Sciatic nerve (tissue), 2 donors: ENCODE data around the gene SLC25A21. TPM values are rescaled to one million over a fixed set of nuclear protein-coding genes. Genes with fewer than 3 reads are reported as not detected.
"Not testable (repeated sequence)": the region's sequence is repeated elsewhere in the genome, so short reads cannot be mapped to it uniquely, and the experiment has no call there.

Experiments used
- ATAC-seq: fragments of 200-7000 bp; cut with Tn5 transposase; one replicate; pipeline ENCODE4 v1.9.1; 2020; ENCODE audit warnings: mild to moderate bottlenecking, moderate library complexity
- DNase-seq: peaks from one replicate; pipeline ENCODE4 v3.0.0-alpha.2; 2020; ENCODE audit warnings: low spot score
- intact Hi-C: fragments of 100-400 bp; cut with DNase I; formaldehyde crosslinking; loops from one replicate; pipeline ENCODE4 v1.14.2; 2022
- total RNA-seq: library from RNA; stranded (reverse); fragmentation: NEBNext Ultra II Directional; extraction: Animal tissue kit (Norgen Biotek cat#: 25700); gene quantifications from one replicate; pipeline ENCODE4 v1.2.1, GENCODE V29; 2021
- donor health status: DM: no; HTN: no; CAD: no.
- donor health status: DM: no; HTN: no; CAD: no.

The SLC25A21 gene
- total RNA-seq, 1 donor from 2014 or later: 1.4 TPM

DNA sequence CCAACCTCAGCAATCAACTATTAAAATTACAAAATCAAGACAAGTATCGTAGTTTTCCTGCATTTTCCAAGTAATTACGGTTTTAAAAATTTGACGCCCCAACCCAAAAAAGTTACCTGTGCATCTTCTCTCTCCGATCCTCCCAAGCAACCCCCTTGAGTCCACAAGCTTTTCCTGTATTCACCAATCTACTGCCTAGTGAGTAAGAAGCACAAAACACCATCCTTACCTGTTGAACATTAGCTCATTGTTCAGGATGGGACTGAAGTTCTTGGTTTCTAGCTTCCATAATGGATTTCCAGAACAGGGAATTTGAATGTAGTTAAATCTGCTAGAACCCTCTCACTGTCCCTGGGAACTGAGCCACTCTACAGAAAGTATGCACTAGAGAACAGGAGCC is 348.8 kb downstream of the SLC25A21 start:
- no peak for ATAC-seq
- DNase-seq: no peak
- intact Hi-C loops: no loop called here

DNA sequence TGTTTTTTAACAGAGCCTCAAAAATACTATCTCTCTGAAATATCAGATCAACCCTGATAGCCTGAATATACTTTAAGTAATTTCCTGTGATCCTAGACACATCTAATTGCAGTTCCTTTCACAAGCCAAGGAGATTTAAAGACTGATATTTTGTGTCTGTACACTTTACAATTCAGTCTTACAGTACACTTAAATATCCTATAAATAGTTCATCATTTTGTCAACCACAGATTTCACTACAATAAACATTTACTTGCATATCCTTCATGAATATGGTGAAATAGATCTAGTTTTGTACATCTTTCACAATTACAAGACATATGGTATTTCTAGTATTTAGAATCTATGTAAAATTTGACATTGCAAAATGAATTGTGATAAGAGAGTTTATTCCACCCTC is 349.7 kb downstream of the SLC25A21 start:
- intact Hi-C loops: no loop called here
- ATAC-seq (no peak), DNase-seq (no peak)

GRCh38 chr14:36820901-36821300 is 351.5 kb downstream of the SLC25A21 start:
- intact Hi-C loops: no loop called here
- ATAC-seq (no peak), DNase-seq (no peak)

GRCh38 chr14:36820111-36820709 is 352.2 kb downstream of the SLC25A21 start:
- intact Hi-C loops: no loop called here
- ATAC-seq (no peak), DNase-seq (no peak)

- intact Hi-C loops: no loop called here
- DNase-seq (no peak), ATAC-seq (no peak)
Measured at GRCh38 chr14:36818794-36819384, 353.5 kb downstream of the SLC25A21 start.

DNA sequence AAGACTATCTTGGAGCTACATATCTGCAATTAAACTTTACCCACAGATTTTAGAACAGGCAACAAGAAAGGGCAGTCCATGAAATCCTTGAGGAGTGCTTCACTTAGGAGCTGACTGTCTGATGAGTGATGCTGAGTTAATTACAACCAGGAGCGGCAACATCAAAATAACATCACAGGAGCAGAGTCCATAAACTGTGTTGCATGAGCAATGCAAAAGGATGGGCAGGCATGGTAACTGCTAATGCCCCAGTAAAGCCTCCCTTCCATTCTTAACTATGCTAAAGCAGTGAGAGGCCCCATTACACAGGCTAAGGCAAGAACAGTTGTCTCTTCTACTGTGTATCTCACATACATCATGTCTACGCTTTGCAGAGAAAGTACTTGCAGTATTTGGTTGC is 354.2 kb downstream of the SLC25A21 start:
- ATAC-seq (no peak), DNase-seq (no peak)
- intact Hi-C loops: no loop called here

GRCh38 chr14:36817071-36817930 is 355.1 kb downstream of the SLC25A21 start:
- ATAC-seq: no peak
- no peak for DNase-seq
- intact Hi-C loops: no loop called here

DNA sequence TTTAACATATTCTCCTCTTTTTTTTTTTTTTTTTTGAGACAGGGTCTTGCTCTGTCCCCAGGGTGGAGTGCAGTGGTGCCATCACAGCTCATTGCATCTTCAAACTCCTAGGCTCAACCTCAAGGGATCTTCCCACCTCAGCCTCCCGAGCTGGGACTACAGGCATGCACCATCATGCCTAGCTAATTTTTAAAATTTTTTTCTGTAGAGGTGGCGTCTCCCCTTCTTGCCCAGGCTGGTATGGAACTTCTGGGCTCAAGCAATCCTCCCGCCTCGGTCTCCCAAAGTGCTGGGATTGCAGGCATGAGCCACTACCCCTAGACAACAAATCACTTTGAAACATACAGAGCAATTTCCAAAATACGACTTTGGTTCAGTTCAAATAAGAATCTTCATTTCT is 355.9 kb downstream of the SLC25A21 start:
- no peak for DNase-seq
- intact Hi-C loops: no loop called here
- ATAC-seq: no peak

- DNase-seq, ATAC-seq: not testable (repeated sequence)
- intact Hi-C loops: loop anchor here (2.0 kb wide), 1 partner anchor 36 kb away; no protein-coding TSS in a partner anchor
Measured at GRCh38 chr14:36814783-36815182, 357.6 kb downstream of the SLC25A21 start.

GRCh38 chr14:36810209-36810608 is 362.2 kb downstream of the SLC25A21 start:
- intact Hi-C loops: no loop called here
- ATAC-seq: no peak
- DNase-seq: no peak

- intact Hi-C loops: no loop called here
- no peak for ATAC-seq
Measured at GRCh38 chr14:36807727-36808126, 364.7 kb downstream of the SLC25A21 start.

DNA sequence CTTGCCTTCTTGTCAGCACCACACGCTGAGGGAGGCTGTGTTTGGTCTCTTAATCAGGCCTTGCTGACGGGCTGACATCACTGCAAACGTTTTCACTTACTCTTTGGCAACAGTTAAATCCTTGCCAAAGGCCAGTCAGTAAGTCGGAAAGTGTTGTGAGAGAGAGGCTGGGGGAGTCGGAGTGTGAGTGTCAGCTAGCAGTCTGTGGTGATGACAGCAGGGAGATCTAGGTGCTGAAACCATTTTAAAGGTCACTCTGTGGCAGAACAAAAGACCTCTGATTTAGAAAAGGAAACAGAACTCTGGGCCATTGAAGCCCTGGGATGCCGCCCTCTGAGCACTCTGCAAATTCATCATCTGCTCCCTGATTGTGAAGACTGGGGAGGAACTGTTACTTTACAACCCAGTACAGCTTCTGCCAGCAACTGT is 367.3 kb downstream of the SLC25A21 start:
- ATAC-seq: no peak
- intact Hi-C loops: no loop called here
- no peak for DNase-seq

More at GRCh38 chr14:36807727-36808126, 364.7 kb downstream of the SLC25A21 start:
- no peak for DNase-seq

- intact Hi-C loops: no loop called here
- no peak for DNase-seq
- no peak for ATAC-seq
Measured at GRCh38 chr14:36797634-36798033, 374.8 kb downstream of the SLC25A21 start.

- no peak for ATAC-seq
- DNase-seq: no peak
- intact Hi-C loops: no loop called here
Measured at GRCh38 chr14:36791402-36791801, 381.0 kb downstream of the SLC25A21 start.

DNA sequence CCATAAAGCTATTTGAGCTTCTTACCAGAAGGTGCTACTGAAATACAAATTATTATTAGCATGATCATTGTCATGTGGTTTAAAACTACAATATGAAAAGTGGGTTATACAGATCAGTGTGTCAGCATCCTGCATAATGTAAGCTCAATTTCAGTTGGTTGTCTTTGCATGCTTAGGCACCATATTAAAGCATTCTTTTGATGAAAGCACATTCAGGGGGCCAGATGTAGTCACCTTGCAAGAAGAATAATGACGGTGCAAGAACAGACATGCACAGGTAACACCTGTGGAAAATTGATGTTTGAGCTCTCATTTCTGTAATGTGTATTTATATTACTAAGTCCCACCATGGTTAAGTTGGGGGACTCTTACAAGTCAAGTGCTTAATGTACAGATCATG is 386.9 kb downstream of the SLC25A21 start:
- DNase-seq (no peak), ATAC-seq (no peak)
- intact Hi-C loops: no loop called here

DNA sequence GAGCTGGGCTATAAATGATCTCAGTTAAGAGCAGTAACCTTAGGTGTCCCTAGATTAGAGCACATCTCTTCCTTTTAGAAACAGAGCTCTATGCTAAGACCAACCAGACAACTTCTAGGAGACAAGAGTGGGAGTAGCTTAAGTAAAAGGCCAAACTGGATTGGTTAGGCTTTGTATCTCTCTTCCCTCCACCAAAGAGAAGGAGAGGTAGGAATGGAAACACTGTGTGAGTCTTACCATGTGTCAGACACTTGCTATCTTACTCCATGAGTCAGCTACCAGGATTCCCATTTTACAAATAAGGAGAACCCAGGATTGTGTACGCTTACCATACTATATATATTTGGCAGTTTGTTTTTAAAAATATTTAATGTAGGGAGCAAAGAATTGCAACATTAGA is 387.9 kb downstream of the SLC25A21 start:
- no peak for ATAC-seq
- DNase-seq: no peak
- intact Hi-C loops: no loop called here

- intact Hi-C loops: no loop called here
- no peak for DNase-seq
- no peak for ATAC-seq
Measured at GRCh38 chr14:36781897-36782296, 390.5 kb downstream of the SLC25A21 start.

DNA sequence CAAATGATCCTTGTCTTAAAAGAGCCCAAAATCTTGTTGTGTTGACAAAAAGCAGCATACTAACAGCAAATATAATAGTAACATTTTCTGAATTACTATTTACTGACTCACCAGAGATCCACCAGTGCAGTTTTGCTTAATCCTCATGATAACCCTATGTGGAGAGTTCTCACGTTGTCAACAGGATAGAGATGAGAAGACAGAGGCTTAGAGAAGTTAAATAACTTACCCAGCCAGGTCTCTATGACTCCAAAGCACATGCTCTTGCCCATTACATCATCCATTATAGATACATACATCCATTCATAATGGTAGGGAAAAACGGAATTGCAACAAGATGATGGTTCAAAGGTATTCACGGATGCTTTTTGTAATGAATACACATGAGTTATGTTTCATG is 398.8 kb downstream of the SLC25A21 start:
- intact Hi-C loops: no loop called here
- ATAC-seq (no peak), DNase-seq (no peak)

DNA sequence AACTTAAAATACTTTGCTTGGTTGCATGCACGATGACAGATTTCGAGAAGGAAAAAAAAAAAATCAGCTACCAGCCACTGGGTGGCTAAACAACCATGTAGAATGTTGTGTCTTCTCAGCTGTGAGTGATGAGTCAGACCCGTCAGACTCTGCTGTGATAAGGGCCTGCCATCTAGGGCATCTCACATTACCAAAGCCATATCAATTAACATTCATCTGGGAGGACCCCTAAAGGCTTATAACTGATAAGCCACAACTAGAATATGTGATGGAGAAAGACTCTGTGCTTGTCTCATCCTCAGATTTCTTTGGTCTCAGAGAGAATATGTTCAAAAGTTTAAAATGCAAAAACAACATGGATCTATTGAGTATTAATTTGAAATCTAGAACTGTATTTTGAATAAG is 399.3 kb downstream of the SLC25A21 start:
- ATAC-seq (no peak), DNase-seq (no peak)
- intact Hi-C loops: no loop called here

- DNase-seq: no peak
- intact Hi-C loops: no loop called here
Measured at GRCh38 chr14:36771028-36771640, 401.3 kb downstream of the SLC25A21 start.

More at GRCh38 chr14:36771028-36771640, 401.3 kb downstream of the SLC25A21 start:
- no peak for ATAC-seq
